Measurements from ENCODE around the gene SULT2B1.

Gene SULT2B1

DNA sequence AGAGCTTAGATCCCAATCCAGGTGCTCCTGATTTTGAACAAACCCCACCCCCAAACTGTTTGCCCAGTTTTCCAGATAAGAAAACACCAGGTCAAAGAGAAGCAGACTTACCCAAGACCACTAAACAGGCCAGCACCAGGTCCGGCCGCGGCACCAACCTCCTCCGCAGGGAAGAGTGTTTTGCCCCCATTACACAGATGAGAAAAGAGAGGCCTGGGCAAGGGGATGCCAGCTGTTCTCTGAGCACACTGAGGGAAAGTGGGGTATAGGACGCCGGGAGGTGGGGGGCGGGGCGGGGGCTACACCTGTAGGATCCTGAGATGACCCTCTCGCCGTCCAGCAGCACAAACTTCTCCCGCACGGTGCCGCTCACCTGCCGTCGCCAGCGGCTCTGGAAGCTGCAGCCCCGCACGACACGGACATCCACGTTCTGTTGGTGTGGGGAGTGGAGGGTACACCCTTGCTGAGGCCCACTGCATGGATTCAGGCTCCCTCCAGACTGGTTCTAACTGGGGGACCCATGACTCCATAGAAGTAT, 57.7 kb downstream of the SULT2B1 start:
- CTCF ChIA-PET = interaction anchor here (0.6 to 1.8 kb wide), 3 partner anchors 53 to 238 kb away, joined by 3 to 5 read pairs (median 3); no protein-coding TSS in a partner anchor
- TF ChIP-seq, protein P1, sequence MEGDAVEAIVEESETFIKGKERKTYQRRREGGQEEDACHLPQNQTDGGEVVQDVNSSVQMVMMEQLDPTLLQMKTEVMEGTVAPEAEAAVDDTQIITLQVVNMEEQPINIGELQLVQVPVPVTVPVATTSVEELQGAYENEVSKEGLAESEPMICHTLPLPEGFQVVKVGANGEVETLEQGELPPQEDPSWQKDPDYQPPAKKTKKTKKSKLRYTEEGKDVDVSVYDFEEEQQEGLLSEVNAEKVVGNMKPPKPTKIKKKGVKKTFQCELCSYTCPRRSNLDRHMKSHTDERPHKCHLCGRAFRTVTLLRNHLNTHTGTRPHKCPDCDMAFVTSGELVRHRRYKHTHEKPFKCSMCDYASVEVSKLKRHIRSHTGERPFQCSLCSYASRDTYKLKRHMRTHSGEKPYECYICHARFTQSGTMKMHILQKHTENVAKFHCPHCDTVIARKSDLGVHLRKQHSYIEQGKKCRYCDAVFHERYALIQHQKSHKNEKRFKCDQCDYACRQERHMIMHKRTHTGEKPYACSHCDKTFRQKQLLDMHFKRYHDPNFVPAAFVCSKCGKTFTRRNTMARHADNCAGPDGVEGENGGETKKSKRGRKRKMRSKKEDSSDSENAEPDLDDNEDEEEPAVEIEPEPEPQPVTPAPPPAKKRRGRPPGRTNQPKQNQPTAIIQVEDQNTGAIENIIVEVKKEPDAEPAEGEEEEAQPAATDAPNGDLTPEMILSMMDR (conservative IDR thresholded peaks at IDR 0.05; ENCODE audit: low read depth) = no peak
- POLR2A ChIA-PET (ENCODE audit: low non-redundant PET) = interaction anchor here (1.2 kb wide), 1 partner anchor 9 kb away, joined by 3 read pairs; the partner anchor contains the start of genes RPL18 and SPHK2
- DNase-seq (ENCODE audit: low spot score) = no peak
- no peak overlapping the region for H3K27ac ChIP-seq

DNA sequence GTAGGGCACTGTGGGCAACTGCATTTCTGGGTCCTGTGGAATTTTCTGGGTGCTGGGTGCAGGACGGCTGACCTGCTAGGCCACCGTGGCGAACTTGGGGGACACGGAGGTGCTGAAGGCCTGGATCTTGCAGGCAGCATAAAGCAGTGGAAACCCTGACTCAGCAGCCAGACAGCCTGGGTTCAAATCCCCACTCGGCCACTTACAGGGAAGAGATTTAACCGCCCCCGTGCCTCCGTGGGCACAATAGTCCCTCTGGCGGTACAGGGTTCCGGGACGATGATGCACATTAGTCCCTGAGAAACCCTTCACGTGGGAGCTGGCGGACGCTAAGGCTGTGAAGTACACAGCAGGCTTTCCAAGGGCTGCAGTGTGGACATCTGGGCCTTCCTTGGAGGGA, 59.9 kb downstream of the SULT2B1 start:
- ChIA-PET POLR2A (ENCODE audit: low non-redundant PET) (interaction anchor here (0.5 to 0.6 kb wide), 2 partner anchors 94 to 291 kb away, joined by 3 to 5 read pairs; no protein-coding TSS in a partner anchor), CTCF (no interaction called here)
- TF ChIP-seq, protein P1 (conservative IDR thresholded peaks at IDR 0.05; ENCODE audit: low read depth) = no peak
- H3K27ac ChIP-seq = no peak overlapping the region
- no peak for DNase-seq (ENCODE audit: low spot score)

DNA sequence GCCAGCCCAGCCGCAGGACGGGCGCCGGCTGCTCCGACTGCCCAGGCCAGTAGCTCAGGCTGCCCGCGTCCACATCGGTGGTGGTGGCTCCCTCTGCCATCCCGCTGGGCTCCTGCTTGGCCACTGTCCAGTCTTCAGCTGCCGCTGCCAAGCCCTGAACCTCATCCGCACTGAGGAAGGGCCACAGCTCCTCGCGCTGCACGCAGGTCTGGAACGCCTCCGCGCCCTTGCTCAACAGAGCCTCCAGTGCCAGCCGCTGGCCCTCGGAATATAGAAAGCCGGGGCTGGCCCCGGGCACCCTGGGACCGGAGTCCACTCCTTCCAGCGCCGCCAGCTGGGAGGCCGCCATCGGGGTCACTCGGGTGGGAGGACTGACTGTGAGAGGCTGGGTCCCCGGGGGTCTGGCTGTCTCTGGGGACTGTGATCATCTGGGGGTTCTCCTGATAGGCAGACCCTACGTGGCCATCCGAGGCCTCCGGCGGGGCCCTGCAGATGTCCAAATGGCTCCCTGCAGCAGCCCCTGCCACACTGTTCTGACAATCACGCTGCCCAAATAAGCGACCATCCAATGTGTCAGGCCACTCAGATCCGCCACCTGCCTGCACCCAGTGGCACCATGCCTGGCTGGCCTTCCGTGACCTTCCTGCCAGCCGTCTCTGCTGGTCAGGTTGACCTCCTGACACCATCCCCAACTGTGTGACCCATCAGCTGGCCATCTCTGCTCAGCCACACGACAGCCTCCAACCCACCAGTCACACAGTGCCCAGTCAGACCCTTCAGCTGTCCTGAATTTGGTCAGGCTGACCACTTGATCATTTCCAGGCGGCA, 61.3 kb downstream of the SULT2B1 start:
- TF ChIP-seq, protein P1 (conservative IDR thresholded peaks at IDR 0.05; ENCODE audit: low read depth) = no peak
- POLR2A ChIA-PET (ENCODE audit: low non-redundant PET) = interaction anchor here (0.7 kb wide), 1 partner anchor 16 kb away, joined by 4 read pairs; no protein-coding TSS in a partner anchor
- H3K27ac ChIP-seq = peak overlapping the region; percentile 92
- DNase-seq (ENCODE audit: low spot score) = no peak
- CTCF ChIA-PET = interaction anchor here (0.7 kb wide), 1 partner anchor 107 kb away, joined by 3 read pairs; no protein-coding TSS in a partner anchor

DNA sequence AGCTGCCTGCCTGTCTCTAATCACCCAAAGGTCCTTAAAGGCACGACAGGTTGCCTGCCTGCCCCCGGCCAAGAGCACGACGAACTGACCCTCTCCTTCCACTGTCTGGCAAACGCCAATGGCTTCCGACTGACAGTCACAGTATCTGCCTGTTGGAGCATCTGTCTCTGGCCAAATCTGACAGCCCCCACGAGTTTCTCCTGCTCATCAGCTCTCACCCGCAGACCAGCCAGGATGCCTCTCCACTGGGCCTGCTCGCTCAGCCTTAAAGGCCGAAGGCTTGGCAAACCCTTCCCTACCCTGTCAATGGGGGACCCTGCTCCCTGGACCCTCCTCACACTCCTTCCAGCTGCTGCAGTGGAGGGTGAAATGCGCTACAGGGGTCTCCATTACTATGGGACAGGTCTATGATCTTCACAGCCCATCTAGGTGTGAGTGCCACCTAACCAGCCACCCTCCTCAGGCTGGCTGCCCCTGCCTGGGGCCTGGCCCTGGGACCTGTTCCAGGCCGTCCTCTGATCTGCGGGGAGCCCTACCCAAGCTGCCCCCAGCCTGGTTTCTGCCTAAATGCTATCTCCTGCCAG, 62.0 kb downstream of the SULT2B1 start:
- peak overlapping the region; percentile 92 for H3K27ac ChIP-seq
- ChIA-PET POLR2A (ENCODE audit: low non-redundant PET) (interaction anchor here (0.7 kb wide), 1 partner anchor 15 kb away, joined by 4 read pairs; no protein-coding TSS in a partner anchor), CTCF (no interaction called here)
- TF ChIP-seq, protein P1 (conservative IDR thresholded peaks at IDR 0.05; ENCODE audit: low read depth) = no peak
- no peak for DNase-seq (ENCODE audit: low spot score)

DNA sequence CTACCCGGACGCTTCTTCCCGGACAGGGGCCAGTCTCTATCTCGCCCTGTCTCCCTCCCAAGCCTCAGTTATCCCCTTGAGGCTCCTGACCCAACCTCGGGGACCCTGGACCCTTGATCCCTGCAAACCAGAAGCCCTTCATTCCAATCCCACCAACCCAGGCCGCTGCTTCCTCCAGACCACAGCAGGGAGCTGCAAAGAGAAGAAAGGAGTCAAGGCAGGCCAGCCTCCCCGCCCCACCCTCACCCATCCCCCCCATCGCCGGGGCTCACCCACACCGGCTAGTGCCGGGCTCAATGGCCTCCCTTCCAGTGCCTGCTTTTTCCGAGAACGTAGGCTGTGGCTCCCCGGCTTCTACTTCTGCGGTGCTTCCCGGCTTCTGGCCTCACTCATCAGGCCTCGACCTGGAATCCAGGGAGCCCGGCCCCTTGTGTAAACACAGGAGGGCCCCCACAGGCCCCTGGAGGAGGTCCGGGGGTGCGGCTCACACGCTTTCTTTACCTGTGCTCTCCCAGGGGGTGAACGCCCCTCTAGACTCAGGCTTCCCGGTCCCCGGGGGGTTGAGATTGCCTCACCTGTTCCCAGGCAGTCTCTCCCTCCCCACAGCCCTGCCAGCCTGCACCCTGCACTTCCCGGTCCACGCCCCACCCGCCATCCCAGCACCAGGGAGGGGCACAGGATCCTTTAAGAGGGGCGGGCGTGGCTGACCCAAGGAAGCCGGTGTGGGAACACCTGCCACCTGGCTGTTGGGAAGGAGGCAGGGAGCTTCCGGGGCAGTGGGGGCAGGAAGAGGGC, 62.7 kb downstream of the SULT2B1 start, which contains the start of gene FAM83E:
Gene FAM83E, minus strand, starts transcription at position 641 of the 795 bp plus-strand sequence. CDS start 1,704 bp downstream, outside the sequence.
- peak; percentile 80 for DNase-seq (ENCODE audit: low spot score)
- POLR2A ChIA-PET (ENCODE audit: low non-redundant PET) = interaction anchor here (1.0 to 1.2 kb wide), 2 partner anchors 18 to 127 kb away, joined by 3 to 4 read pairs; no protein-coding TSS in a partner anchor
- TF ChIP-seq, protein P1 (conservative IDR thresholded peaks at IDR 0.05; ENCODE audit: low read depth) = no peak
- peak within 1 kb of the TSS; percentile 92 for H3K27ac ChIP-seq
- CTCF ChIA-PET = interaction anchor here (0.5 to 1.5 kb wide), 5 partner anchors 13 to 548 kb away, joined by 3 to 4 read pairs (median 3); partner anchors contain the start of gene KDELR1

Data from RWPE1 (cell line).